HepG2 (cell line): ENCODE measurements around the gene TRMU. TPM values are rescaled to one million over a fixed set of nuclear protein-coding genes. Genes with fewer than 3 reads are reported as not detected.

Experiments
- ATF7 ChIP-seq, 2 experiments: fragments of 450-650 bp in 1 of 2; sonication (generic) in 1 of 2; formaldehyde crosslinking in 1 of 2; IDR thresholded peaks; 2 replicates each; pipeline versions ENCODE4 v1.4.0 to v1.6.1; 2016 to 2020; ENCODE audit warnings: antibody characterized with exemption in 1 of 2, mild to moderate bottlenecking in 1 of 2, missing genetic modification reagents in 1 of 2
- ATRX ChIP-seq: sonication (generic); formaldehyde crosslinking; IDR thresholded peaks from 2 replicates; pipeline ENCODE4 v1.4.0; 2020; ENCODE audit warnings: missing genetic modification reagents, borderline replicate concordance
- CAMTA2 ChIP-seq: sonication (generic); formaldehyde crosslinking; IDR thresholded peaks from 2 replicates; pipeline ENCODE4 v1.4.0; 2020; ENCODE audit warnings: mild to moderate bottlenecking, missing genetic modification reagents, borderline replicate concordance
- CREB1 ChIP-seq, 2 experiments: fragments of 450-650 bp in 1 of 2; IDR thresholded peaks; 2 replicates each; pipeline ENCODE4 v1.6.1; 2016 to 2017; ENCODE audit warnings: control low read depth in 1 of 2, mild to moderate bottlenecking in 1 of 2, missing compliant biosample characterization in 1 of 2, missing genetic modification characterization in 1 of 2
- DZIP1 ChIP-seq: sonication (generic); formaldehyde crosslinking; IDR thresholded peaks from 2 replicates; pipeline ENCODE4 v1.5.0; 2020; ENCODE audit warnings: mild to moderate bottlenecking, missing genetic modification reagents
- GATAD1 ChIP-seq: IDR thresholded peaks from 2 replicates; pipeline ENCODE4 v1.6.1; 2016; ENCODE audit warnings: missing genetic modification reagents, missing compliant biosample characterization
- KLF13 ChIP-seq: sonication (generic); formaldehyde crosslinking; IDR thresholded peaks from 2 replicates; pipeline ENCODE4 v1.4.0; 2020; ENCODE audit warnings: mild to moderate bottlenecking, missing genetic modification reagents
- KLF16 ChIP-seq, 2 experiments: sonication (generic) in 1 of 2; formaldehyde crosslinking in 1 of 2; IDR thresholded peaks; 2 replicates each; pipeline versions ENCODE4 v1.6.1 to v1.8.0; 2016 to 2023; ENCODE audit warnings: missing genetic modification reagents in 2 of 2, missing compliant biosample characterization in 1 of 2
- SCMH1 ChIP-seq: sonication (generic); formaldehyde crosslinking; IDR thresholded peaks from 2 replicates; pipeline ENCODE4 v1.9.0; 2021; ENCODE audit warnings: missing genetic modification reagents, mild to moderate bottlenecking, borderline replicate concordance
- ZNF234 ChIP-seq: sonication (generic); formaldehyde crosslinking; conservative IDR thresholded peaks from 2 replicates; pipeline ENCODE4 v1.5.1; 2020; ENCODE audit warnings: mild to moderate bottlenecking, missing genetic modification reagents
- ZNF383 ChIP-seq: sonication (generic); formaldehyde crosslinking; IDR thresholded peaks from 2 replicates; pipeline ENCODE4 v1.4.0; 2020; ENCODE audit warnings: missing genetic modification reagents, mild to moderate bottlenecking, borderline replicate concordance
- ZNF562 ChIP-seq: sonication (generic); formaldehyde crosslinking; IDR thresholded peaks from 2 replicates; pipeline ENCODE4 v1.8.0; 2022; ENCODE audit warnings: missing genetic modification reagents, borderline replicate concordance
- ZNF615 ChIP-seq: sonication (generic); formaldehyde crosslinking; IDR thresholded peaks from 2 replicates; pipeline ENCODE4 v1.5.0; 2020; ENCODE audit warnings: mild to moderate bottlenecking, missing genetic modification reagents, borderline replicate concordance
- polyA plus RNA-seq, 8 experiments: library from polyadenylated mRNA; depleted of rRNA in 3 of 8; stranded (reverse) in 7 of 8; unstranded in 1 of 8; fragments of >200 nt; fragmentation: Illumina TruSeq in 4 of 8; extraction: Trizol in 4 of 8; gene quantifications; 2 replicates each; pipeline versions ENCODE4 v1.2.1 to v1.2.3, GENCODE V29; 2011 to 2016; ENCODE audit warnings: low read depth in 4 of 8, missing spikeins in 1 of 8, mixed read lengths in 1 of 8; ENCODE audit not compliant: insufficient read depth in 1 of 8
- total RNA-seq, 5 experiments: library from RNA; depleted of rRNA; stranded (reverse); fragments of >200 nt; fragmentation: Illumina TruSeq; extraction: Trizol; gene quantifications; 2 replicates each; pipeline ENCODE4 v1.2.3, GENCODE V29; 2016; ENCODE audit warnings: low read depth in 1 of 5
- TF ChIP-seq, protein P1 (sequence below): sonication (generic); formaldehyde crosslinking; IDR thresholded peaks from 2 replicates; pipeline ENCODE4 v1.5.0; 2020; ENCODE audit warnings: missing genetic modification reagents, mild to moderate bottlenecking, borderline replicate concordance
- TF ChIP-seq, protein P2 (sequence below): sonication (generic); formaldehyde crosslinking; IDR thresholded peaks from 2 replicates; pipeline ENCODE4 v1.8.0; 2023; ENCODE audit warnings: mild to moderate bottlenecking, missing genetic modification reagents
- TF ChIP-seq, protein P3 (sequence below): sonication (generic); formaldehyde crosslinking; IDR thresholded peaks from 2 replicates; pipeline ENCODE4 v1.4.0; 2020; ENCODE audit warnings: mild to moderate bottlenecking, missing genetic modification reagents
- TF ChIP-seq, protein P4 (sequence below): sonication (generic); formaldehyde crosslinking; IDR thresholded peaks from 2 replicates; pipeline ENCODE4 v1.4.0; 2020; ENCODE audit warnings: mild to moderate bottlenecking, missing genetic modification reagents, borderline replicate concordance

The TRMU gene
- total and polyA plus RNA-seq, 2 of the 13 experiments (the other 11 are each of a cell fraction or from before 2014, with no cell fraction given), result 31.0 to 50.2 TPM

GRCh38 chr22:46335201-46336118 lies at the start of gene TRMU (continued):
- TF ChIP-seq, protein P1, sequence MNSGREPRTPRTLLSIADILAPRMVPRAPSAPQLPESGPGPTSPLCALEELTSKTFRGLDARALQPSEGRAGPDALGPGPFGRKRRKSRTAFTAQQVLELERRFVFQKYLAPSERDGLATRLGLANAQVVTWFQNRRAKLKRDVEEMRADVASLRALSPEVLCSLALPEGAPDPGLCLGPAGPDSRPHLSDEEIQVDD (CRISPR knock-in tag), result no peak; the same call in 1 of the 2 replicates
- TF ChIP-seq SCMH1 (CRISPR knock-in tag) (no peak), ZNF615 (CRISPR knock-in tag) (no peak), ATF7 (IDR thresholded peaks at IDR 0.05) (no peak), ATF7 (CRISPR knock-in tag; IDR thresholded peaks at IDR 0.05) (no peak), GATAD1 (CRISPR knock-in tag) (peak; percentile 98), KLF13 (no peak), ZNF383 (CRISPR knock-in tag) (no peak), CAMTA2 (peak; percentile 96), DZIP1 (CRISPR knock-in tag) (peak; percentile 94), ZNF234 (CRISPR knock-in tag) (peak; percentile 53), ZNF562 (CRISPR knock-in tag) (no peak), ATRX (CRISPR knock-in tag) (no peak), CREB1 (IDR thresholded peaks at IDR 0.05) (no peak), CREB1 (CRISPR knock-in tag; IDR thresholded peaks at IDR 0.05) (no peak), KLF16 (CRISPR knock-in tag; IDR thresholded peaks at IDR 0.05) (peak; percentile 35 to 84; a peak in 2 of 4 replicates)
- TF ChIP-seq, protein P2, sequence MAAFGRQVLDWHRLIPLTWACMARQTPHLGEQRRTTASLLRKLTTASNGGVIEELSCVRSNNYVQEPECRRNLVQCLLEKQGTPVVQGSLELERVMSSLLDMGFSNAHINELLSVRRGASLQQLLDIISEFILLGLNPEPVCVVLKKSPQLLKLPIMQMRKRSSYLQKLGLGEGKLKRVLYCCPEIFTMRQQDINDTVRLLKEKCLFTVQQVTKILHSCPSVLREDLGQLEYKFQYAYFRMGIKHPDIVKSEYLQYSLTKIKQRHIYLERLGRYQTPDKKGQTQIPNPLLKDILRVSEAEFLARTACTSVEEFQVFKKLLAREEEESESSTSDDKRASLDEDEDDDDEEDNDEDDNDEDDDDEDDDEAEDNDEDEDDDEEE (CRISPR knock-in tag), result peak; percentile 97
- TF ChIP-seq, protein P3, sequence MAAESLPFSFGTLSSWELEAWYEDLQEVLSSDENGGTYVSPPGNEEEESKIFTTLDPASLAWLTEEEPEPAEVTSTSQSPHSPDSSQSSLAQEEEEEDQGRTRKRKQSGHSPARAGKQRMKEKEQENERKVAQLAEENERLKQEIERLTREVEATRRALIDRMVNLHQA (CRISPR knock-in tag), result no peak
- TF ChIP-seq, protein P4, sequence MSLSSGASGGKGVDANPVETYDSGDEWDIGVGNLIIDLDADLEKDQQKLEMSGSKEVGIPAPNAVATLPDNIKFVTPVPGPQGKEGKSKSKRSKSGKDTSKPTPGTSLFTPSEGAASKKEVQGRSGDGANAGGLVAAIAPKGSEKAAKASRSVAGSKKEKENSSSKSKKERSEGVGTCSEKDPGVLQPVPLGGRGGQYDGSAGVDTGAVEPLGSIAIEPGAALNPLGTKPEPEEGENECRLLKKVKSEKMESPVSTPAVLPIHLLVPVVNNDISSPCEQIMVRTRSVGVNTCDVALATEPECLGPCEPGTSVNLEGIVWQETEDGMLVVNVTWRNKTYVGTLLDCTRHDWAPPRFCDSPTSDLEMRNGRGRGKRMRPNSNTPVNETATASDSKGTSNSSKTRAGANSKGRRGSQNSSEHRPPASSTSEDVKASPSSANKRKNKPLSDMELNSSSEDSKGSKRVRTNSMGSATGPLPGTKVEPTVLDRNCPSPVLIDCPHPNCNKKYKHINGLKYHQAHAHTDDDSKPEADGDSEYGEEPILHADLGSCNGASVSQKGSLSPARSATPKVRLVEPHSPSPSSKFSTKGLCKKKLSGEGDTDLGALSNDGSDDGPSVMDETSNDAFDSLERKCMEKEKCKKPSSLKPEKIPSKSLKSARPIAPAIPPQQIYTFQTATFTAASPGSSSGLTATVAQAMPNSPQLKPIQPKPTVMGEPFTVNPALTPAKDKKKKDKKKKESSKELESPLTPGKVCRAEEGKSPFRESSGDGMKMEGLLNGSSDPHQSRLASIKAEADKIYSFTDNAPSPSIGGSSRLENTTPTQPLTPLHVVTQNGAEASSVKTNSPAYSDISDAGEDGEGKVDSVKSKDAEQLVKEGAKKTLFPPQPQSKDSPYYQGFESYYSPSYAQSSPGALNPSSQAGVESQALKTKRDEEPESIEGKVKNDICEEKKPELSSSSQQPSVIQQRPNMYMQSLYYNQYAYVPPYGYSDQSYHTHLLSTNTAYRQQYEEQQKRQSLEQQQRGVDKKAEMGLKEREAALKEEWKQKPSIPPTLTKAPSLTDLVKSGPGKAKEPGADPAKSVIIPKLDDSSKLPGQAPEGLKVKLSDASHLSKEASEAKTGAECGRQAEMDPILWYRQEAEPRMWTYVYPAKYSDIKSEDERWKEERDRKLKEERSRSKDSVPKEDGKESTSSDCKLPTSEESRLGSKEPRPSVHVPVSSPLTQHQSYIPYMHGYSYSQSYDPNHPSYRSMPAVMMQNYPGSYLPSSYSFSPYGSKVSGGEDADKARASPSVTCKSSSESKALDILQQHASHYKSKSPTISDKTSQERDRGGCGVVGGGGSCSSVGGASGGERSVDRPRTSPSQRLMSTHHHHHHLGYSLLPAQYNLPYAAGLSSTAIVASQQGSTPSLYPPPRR (CRISPR knock-in tag), result peak; percentile 16; the same call in 1 of the 2 replicates
